Right renal pelvis (tissue), 4 donors: Measurements from ENCODE around the gene SYTL5. TPM values are rescaled to one million over a fixed set of nuclear protein-coding genes. Genes with fewer than 3 reads are reported as not detected.

ENCODE experiments used
- DNase-seq, 4 donors: peaks; one replicate each; pipeline ENCODE4 v3.0.0-alpha.2; 2013; ENCODE audit warnings: low read depth in 4 of 4, low spot score in 3 of 4, missing footprints in 1 of 4
- polyA plus RNA-seq, 4 donors: library from polyadenylated mRNA; unstranded; fragments of 120-200 nt; gene quantifications; one replicate each; pipeline ENCODE4 v1.2.1, GENCODE V29; 2013; ENCODE audit not compliant: insufficient read length in 4 of 4

The SYTL5 gene
- polyA plus RNA-seq, 4 donors = 2.6 to 3.3 (median 3.2) TPM

- no peak for DNase-seq
These were observed 121.6 kb downstream of the SYTL5 start for GRCh38 chrX:38127961-38128360.

- no peak for DNase-seq
These were observed 123.0 kb downstream of the SYTL5 start for GRCh38 chrX:38129366-38129765.

- DNase-seq = no peak
These were observed 132.0 kb downstream of the SYTL5 start for GRCh38 chrX:38138157-38138891.

- DNase-seq = no peak
These were observed 132.5 kb downstream of the SYTL5 start for GRCh38 chrX:38138900-38139299.

GRCh38 chrX:38142610-38143009, 136.3 kb downstream of the SYTL5 start:
- DNase-seq = no peak

- no peak for DNase-seq
These were observed 142.7 kb downstream of the SYTL5 start for GRCh38 chrX:38149016-38149415.

GRCh38 chrX:38150993-38151392, 144.6 kb downstream of the SYTL5 start:
- no peak for DNase-seq

GRCh38 chrX:38151441-38151840, 145.1 kb downstream of the SYTL5 start:
- no peak for DNase-seq

- DNase-seq = no peak
These were observed 148.0 kb downstream of the SYTL5 start for GRCh38 chrX:38154340-38154739.

GRCh38 chrX:38154818-38155217, 148.5 kb downstream of the SYTL5 start:
- DNase-seq = no peak

- DNase-seq = no peak
These were observed 150.5 kb downstream of the SYTL5 start for GRCh38 chrX:38156838-38157237.

- no peak for DNase-seq
These were observed 156.8 kb downstream of the SYTL5 start for GRCh38 chrX:38163193-38163592.

- DNase-seq = no peak
These were observed 158.7 kb downstream of the SYTL5 start for GRCh38 chrX:38165023-38165422.

- DNase-seq = peak; percentile 3 to 13 (median 9)
These were observed 160.2 kb downstream of the SYTL5 start for GRCh38 chrX:38166478-38167083.

GRCh38 chrX:38170556-38170955, 164.2 kb downstream of the SYTL5 start:
- no peak for DNase-seq

- no peak for DNase-seq
These were observed 166.2 kb downstream of the SYTL5 start for GRCh38 chrX:38172596-38172995.

- peak in 3 of 4 donors; percentile 2 to 13 (median 9) for DNase-seq
These were observed 168.8 kb downstream of the SYTL5 start for GRCh38 chrX:38175139-38175538.

- no peak for DNase-seq
These were observed 172.0 kb downstream of the SYTL5 start for GRCh38 chrX:38178396-38178795.
